Activated CD8-positive, alpha-beta memory T cell treated with anti-CD3 and anti-CD28 coated beads for 4 hours (primary cell): Measurements from ENCODE around the gene CMIP.
"Not testable (repeated sequence)": the region's sequence is repeated elsewhere in the genome, so short reads cannot be mapped to it uniquely, and the experiment has no call there.

Experiments used
- DNase-seq, 2 donors: peaks; one replicate each; pipeline ENCODE4 v3.0.0-alpha.2; 2020; ENCODE audit warnings: low read depth in 2 of 2

Gene CMIP

DNA sequence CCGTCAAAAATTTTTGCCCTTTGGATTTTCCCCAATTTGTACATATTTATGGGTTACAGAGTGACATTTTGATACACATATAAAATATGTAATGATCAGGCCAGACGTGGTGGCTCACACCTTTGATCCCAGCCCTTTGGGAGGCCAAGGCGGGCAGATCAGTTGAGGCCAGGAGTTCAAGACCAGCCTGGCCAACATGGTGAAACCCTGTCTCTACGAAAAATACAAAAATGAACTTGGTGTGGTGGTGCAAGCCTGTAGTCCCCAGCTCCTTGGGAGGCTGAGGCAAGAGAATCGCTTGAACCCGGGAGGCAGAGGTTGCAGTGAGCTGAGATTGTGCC, 296.8 kb downstream of the CMIP start:
- DNase-seq, result not testable (repeated sequence)

DNA sequence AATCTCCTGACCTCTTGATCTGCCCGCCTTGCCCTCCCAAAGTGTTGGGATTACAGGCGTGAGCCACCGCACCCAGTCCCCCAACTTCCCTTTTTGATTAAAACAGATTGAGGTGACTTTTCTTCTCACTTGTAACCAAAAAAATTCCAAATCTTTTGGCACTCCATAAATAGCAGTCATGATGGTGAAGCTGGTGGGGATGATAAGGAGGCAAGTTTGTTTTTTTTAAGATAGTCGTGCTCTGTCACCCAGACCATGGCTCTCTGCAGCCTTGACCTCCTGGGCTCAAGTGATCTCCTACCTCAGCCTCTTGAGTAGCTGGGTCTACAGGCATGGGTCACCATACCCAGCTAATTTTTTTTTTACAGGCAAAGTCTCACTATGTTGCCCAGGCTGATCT, 299.8 kb downstream of the CMIP start:
- DNase-seq, result no peak

DNA sequence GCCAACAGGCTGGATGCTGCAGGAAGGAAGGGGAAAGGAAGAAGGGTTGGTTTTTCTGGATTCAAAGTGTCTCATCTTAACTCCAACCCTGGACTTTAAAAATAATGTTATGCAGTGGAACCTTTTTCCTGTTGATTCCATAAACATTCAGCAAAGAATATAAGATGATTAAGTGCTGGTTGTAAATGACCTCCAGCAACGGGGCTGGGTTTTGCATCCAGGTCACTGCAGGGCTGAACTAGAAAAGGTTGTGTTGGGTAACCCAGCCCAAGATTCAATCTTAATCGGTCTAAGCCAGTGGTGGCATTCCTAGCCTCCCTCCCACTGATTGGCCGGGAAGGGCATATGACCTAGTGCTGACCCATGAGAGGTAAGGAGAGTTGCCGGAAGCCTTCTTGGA, 300.3 kb downstream of the CMIP start:
- no peak for DNase-seq

DNA sequence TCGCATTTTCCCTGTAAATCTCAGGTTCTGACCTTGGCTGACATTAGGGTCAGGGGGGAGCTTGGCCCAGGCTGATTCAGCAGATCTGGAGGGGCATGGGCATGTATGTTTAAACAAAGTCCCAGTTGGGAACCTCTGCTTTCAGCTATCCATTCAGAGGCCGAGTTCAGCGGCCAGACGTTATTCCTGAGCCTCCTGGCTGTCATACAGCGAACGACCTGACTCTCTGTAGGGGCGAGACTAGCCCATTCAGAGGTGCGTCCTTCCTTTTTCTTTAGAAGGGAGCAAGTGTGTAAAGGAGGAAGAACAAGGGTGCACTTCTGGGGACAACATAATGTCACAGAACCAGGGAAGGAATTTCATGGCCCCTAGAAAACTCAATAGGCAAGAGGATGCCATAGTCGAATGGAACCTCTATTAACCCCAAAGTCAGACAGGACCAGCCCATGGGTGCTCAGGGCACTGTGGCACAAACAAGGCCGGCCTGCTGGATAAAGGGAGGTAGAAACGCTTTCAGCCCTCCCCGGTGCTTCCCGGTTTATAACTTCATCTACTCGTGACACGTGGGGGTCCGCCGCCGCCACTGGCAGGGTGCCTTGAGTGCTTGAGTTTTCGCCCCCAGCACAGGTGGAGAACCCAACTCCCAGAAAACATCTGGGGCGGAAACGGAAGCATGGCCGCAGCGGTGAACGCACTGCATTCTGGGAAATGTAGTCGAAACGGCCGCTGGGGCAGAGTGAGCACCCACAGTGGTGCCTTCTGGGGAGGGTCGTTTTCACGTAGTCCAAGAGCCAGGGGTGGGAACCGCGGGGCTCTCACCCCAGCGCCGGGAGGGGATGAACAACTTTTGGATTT, 301.3 kb downstream of the CMIP start:
- DNase-seq, result peak; percentile 51 to 53

DNA sequence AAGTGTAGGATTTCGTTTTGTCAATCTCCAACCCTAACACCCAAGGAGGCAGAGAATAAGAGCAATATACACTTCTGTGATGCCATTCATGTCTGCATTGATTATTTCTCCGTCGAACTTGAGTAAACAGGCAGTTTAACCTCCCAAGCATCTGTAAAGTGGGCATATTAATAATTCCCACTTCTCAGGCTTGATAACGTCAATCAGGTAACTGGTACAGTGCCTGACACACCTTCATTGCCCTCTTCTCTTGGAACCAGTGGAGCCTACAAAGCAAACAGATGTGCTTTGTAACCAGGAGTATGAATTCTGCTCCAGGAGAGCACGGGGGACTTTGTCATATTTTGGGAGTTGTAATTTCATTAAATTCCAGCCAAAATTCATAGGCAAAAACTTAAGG, 302.0 kb downstream of the CMIP start:
- no peak for DNase-seq

DNA sequence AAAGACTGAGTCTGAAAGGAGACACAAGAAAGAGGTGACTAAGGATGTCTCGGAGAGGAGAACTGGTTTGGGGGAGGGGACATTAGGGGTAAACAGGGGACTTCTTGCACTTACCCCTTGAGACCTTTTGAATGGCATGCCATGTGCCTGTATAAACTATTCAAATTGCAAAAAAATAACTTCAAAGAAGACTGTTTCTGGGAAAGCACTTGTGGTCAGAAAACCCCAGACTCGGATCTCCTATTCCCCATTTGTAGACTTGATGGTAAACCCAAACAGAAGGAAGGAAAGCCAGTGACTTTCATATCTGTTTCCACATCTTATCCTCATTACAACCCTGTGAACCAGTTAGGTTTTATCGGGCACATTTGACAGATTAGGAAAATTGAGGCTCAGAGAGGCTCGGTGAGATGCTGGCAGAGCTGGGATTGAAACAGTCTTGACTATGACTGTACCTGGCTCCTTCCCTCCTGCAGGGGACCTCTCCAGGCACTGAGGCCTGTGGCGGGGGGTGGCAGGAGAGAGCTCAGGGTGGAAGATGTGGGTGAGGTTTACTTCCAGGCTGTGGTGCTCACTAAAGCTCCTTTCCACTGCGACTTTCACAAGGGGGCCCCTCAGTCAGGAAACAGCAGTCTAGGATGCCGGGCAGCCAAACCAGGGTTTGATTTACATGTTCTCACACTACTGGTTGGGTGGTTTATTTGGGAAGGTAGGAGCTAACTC, 304.0 kb downstream of the CMIP start:
- DNase-seq, result no peak

DNA sequence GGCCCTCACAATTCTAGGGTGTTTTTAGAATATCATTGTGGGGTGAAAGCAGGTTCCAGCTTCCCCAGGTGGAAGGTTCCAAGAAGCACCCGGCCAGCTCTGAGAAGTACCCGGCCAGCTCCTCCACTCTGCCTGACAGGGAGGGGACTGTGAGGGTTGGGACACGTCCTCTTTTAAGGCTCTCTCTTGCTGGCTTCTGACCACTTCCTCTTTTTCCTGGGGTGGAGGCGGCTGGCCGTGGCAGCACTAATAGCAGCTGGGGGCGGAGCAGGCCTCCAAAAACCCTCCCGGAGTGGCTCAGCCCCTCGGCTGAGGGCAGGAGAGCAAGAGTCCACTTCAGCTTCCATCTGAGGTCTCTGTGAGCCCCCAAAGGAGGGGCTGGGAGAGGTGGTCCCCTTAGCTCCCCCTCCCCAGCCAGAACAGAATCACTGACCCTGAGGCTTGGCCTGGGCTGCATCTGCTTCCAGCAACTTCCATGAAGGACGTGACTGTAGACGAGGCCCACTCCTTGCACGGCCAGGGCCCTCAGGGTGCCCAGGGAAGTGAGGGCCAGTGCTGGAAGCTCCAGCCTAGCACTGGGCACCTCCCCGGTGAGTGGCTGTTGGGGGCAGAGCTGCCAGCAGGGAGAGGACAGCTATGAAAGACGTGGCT, 307.7 kb downstream of the CMIP start:
- DNase-seq, result no peak

DNA sequence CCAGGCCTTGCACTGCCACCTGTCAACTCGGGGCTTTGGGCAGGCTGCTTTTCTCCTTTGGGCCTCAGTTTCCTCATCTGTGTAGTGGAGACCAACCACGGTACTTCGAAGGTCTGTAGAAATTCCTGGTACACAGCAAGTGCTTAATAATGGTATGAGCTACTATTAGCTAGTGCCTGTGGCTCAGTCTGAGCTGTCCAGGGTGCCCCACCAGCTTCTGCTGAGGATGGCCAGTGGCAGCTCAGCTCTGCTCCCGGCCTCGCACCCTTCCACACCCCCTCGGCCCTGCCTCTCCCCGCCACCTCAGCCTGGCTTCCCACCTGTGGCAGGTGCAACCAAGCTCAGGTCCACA, 308.2 kb downstream of the CMIP start:
- no peak for DNase-seq

DNA sequence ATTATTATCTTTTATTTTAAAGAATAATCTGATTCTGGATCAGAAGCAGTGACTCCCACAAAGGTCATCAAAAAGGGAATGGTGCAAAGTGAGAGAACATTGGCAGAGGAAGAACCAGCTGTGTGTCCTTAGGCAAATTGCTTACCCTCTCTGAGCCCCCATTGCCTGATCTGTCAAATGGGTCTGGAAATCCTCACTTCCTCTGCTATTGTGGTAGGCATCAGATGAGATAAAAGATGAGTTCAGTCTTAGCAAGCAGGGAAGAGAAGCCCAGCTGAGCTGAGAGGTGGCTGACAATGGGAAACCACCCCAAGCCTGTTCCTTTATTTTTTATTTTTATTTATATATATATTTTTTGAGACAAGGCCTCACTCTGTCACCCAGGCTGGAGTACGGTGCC, 310.2 kb downstream of the CMIP start:
- no peak for DNase-seq

DNA sequence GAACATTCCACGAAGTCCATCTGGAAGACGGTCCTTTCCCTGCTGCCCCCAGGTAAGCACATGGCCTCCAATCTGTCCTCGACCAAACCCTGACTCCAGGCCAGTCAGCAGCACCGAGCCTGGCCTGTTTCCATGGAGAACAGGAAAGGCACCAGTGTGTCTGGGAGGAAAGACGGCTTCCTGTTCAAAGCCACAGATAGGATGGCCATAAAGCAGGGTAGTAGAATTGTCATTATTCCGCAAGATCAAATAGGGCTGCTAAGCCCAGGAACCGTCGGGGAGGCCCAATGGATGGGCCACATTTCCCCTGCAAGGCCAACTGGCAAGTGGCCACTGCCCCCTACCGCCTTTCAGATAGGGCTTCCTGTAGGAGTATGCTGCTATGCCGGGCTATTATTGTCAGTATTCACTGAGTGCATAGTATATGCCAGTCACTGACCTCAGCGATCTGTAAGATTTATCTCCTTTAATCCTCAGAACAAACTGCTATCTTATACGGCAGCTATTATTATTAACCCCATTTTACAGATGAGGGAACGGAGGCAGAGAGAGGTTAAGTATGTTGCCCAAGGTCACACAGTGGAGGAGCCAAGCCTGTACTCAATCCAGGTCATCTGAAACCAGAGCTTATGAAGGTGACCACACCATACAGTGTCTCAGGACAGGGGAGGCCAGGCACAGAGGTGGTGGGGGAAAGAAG, 311.5 kb downstream of the CMIP start:
- no peak for DNase-seq

DNA sequence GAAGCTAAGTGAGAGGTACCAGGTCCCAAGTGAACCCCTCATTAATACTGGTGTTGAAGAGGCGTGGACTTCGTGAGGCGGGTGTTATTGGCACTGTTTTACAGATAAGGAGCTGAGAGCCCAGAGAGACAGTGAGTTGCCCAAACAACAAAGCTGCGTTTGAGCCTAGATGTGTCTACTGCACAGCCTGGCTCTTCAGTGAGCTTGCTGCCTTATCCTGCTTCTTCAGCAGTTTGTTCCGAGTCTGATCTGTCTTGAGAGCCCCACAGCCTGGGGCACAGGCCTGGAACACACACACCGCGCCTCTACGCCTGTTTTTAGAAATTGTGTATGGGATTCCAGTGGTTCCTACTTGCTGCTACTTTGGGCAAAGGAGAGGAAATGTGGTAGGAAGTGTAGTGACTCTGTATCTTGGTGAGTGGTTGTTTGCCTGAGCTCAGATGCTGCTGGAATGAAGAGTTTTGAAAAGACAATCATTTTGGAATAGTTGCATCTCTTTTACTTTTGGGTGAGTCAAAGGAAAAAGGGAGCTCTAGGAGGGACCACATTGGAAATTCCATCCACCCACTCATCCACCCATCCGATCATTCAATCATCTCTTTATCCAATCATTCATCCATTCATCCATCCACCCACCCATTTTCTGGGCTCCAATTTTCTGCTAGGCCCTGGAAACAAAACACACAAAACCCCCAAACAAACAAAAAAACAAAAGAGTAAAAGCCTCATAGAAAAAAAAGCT, 312.2 kb downstream of the CMIP start:
- DNase-seq, result no peak

DNA sequence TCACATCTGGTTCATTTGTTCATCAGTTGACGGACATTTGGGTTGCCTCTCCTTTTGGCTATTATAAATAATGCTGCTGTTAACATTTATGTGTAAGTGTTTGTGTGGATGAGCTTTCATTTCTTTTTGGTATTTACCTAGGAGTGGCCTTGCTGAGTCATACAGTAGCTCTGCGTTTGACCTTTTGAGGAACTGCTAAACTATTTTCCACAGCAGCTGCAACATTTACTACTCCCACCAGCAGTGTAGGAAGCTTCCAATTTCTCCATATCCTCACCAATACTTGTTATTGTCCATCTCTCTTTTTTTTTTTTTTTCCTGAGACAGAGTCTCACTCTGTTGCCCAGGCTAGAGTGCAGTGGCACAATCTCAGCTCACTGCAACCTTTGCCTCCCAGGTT, 313.8 kb downstream of the CMIP start:
- DNase-seq, result no peak
